NT2/D1 (cell line): Measurements from ENCODE around the gene CENPQ.

ENCODE experiments used
- SUZ12 ChIP-seq: IDR thresholded peaks from 2 replicates; pipeline ENCODE4 v1.6.1; 2011; ENCODE audit not compliant: insufficient read length, insufficient read depth; ENCODE audit errors: extremely low read depth
- YY1 ChIP-seq: IDR thresholded peaks from 2 replicates; pipeline ENCODE4 v1.6.1; 2011; ENCODE audit not compliant: insufficient read length, insufficient read depth
- ZNF274 ChIP-seq: IDR thresholded peaks from 2 replicates; pipeline ENCODE4 v1.6.1; 2011; ENCODE audit warnings: mild to moderate bottlenecking, low read depth, low read length

DNA sequence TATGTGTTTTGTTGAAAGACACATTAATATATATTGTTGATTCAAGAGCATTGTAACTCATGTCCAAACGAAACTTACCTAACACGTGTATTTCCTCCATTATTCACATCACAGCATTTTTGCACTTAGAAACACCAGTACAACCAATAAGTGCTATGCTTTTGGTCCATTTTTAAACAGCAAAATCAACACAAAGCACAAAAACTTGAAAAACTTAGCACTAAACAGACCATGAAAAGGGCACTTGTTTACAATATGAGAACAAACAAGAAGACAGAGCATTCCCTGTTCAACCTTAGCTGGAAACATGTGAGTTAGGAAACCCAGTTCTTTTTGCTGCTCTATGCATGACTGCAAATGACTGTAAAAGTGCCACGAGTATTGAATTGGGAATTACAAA lies 46.2 kb downstream of the CENPQ start:
- TF ChIP-seq YY1, result no peak
- no peak for TF ChIP-seq ZNF274
- no peak for TF ChIP-seq SUZ12
